GM21360 (cell line): ENCODE measurements around the gene PANX2.

ENCODE experiments used
- ATAC-seq: cut with Tn5 transposase; IDR thresholded peaks from one replicate; pipeline ENCODE4 v1.9.1; 2021; ENCODE audit warnings: mild to moderate bottlenecking, moderate library complexity; ENCODE audit not compliant: unreplicated experiment

PANX2 gene

GRCh38 chr22:50169774-50170341, 673 bp upstream of the PANX2 start:
- no peak for ATAC-seq

GRCh38 chr22:50171319-50171964, 911 bp downstream of the PANX2 start:
- ATAC-seq = no peak

GRCh38 chr22:50171965-50172421, 1.5 kb downstream of the PANX2 start:
- ATAC-seq = no peak

- ATAC-seq = no peak
Observed at GRCh38 chr22:50173311-50173982, 2.9 kb downstream of the PANX2 start.

GRCh38 chr22:50173983-50174355, 3.4 kb downstream of the PANX2 start:
- ATAC-seq = no peak

- ATAC-seq = no peak
Observed at GRCh38 chr22:50174382-50175190, 4.1 kb downstream of the PANX2 start.

- no peak for ATAC-seq
Observed at GRCh38 chr22:50175191-50175461, 4.6 kb downstream of the PANX2 start.

- ATAC-seq = no peak
Observed at GRCh38 chr22:50175921-50176849, 5.7 kb downstream of the PANX2 start.

GRCh38 chr22:50176850-50177536, 6.5 kb downstream of the PANX2 start:
- no peak for ATAC-seq

GRCh38 chr22:50177537-50178470, 7.3 kb downstream of the PANX2 start:
- no peak for ATAC-seq

GRCh38 chr22:50178471-50178864, 7.9 kb downstream of the PANX2 start:
- ATAC-seq = no peak

- ATAC-seq = no peak
Observed at GRCh38 chr22:50178871-50179869, 8.6 kb downstream of the PANX2 start.

GRCh38 chr22:50179937-50180726, 9.6 kb downstream of the PANX2 start:
- no peak for ATAC-seq

GRCh38 chr22:50180727-50181521, 10.4 kb downstream of the PANX2 start:
- no peak for ATAC-seq

GRCh38 chr22:50182176-50183081, 11.9 kb downstream of the PANX2 start:
- no peak for ATAC-seq
